ENCODE measurements around the gene CSRP1. TPM values are rescaled to one million over a fixed set of nuclear protein-coding genes. Genes with fewer than 3 reads are reported as not detected.

The CSRP1 gene
- 100 to 1,000 TPM; 186 to 376 TPM for total RNA-seq

GRCh38 chr1:201506557-201507359 lies at the start of gene CSRP1:
CSRP1 (minus strand) TSS chr1:201507123; CDS start chr1:201496303, 10,820 bp downstream.
- H3K27me3 ChIP-seq: no peaks in the 10 kb centered on the region
- H3K27ac ChIP-seq: peak within 1 kb of the TSS; percentile 91
- H3K9ac ChIP-seq (ENCODE audit: low read depth in 2 of 2, low read length in 2 of 2): peak within 1 kb of the TSS; percentile 95 to 97
- intact Hi-C loops (cut with DNase I): no loop called here
- H3K4me3 ChIP-seq: peak within 1 kb of the TSS; percentile 65
- H3K9me3 ChIP-seq: no peaks in the 10 kb centered on the region
- peak; percentile 89 for DNase-seq
- H3K36me3 ChIP-seq: no peaks in the 10 kb centered on the region
- H3K4me1 ChIP-seq: peaks cover 6% of the 10 kb centered on the region
- no peak for TF ChIP-seq CTCF (IDR thresholded peaks at IDR 0.05)

DNA sequence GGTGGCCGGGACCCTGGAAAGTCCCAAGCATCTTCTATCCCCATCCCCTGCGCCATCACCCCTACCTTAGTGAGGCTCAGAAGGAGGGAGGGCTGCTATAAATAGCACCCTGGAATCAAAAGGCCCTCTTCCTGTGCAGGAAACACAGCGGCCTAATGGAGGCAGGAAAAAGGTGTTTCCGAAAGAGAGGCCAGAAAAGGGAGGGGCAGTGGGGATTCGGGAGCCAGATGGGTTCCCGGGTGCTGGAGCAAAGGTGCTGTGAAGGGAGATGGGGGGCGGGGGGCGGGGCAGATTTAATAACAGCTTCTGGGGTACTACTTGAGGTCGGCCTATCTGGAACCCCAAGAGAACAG lies 48.6 kb upstream of the CSRP1 start:
- no peak for DNase-seq
- TF ChIP-seq CTCF (IDR thresholded peaks at IDR 0.05): no peak

GRCh38 chr1:201554789-201555592 lies 48.1 kb upstream of the CSRP1 start:
- Histone ChIP-seq H3K36me3 (no peaks in the 10 kb centered on the region), H3K4me1 (no peaks in the 10 kb centered on the region), H3K9ac (ENCODE audit: low read depth in 2 of 2, low read length in 2 of 2) (no peak overlapping the region), H3K4me3 (no peak overlapping the region), H3K9me3 (no peaks in the 10 kb centered on the region), H3K27me3 (no peaks in the 10 kb centered on the region), H3K27ac (no peak overlapping the region)
- TF ChIP-seq CTCF (IDR thresholded peaks at IDR 0.05): no peak
- intact Hi-C loops (cut with DNase I): no loop called here
- no peak for DNase-seq

More for the DNA sequence above, 48.6 kb upstream of the CSRP1 start:
- Histone ChIP-seq H3K27ac (no peak overlapping the region), H3K27me3 (no peaks in the 10 kb centered on the region), H3K4me3 (no peak overlapping the region), H3K4me1 (no peaks in the 10 kb centered on the region), H3K9ac (ENCODE audit: low read depth in 2 of 2, low read length in 2 of 2) (no peak overlapping the region), H3K9me3 (no peaks in the 10 kb centered on the region), H3K36me3 (no peaks in the 10 kb centered on the region)
- intact Hi-C loops (cut with DNase I): no loop called here

- DNase-seq: no peak
- Histone ChIP-seq H3K9me3 (no peaks in the 10 kb centered on the region), H3K36me3 (no peaks in the 10 kb centered on the region), H3K27ac (no peak overlapping the region), H3K9ac (ENCODE audit: low read depth in 2 of 2, low read length in 2 of 2) (no peak overlapping the region), H3K27me3 (no peaks in the 10 kb centered on the region), H3K4me1 (no peaks in the 10 kb centered on the region), H3K4me3 (no peak overlapping the region)
- intact Hi-C loops (cut with DNase I): no loop called here
- no peak for TF ChIP-seq CTCF (IDR thresholded peaks at IDR 0.05)
These were observed 47.3 kb upstream of the CSRP1 start for GRCh38 chr1:201554190-201554600.

- no peak for TF ChIP-seq CTCF (IDR thresholded peaks at IDR 0.05)
- Histone ChIP-seq H3K4me1 (no peaks in the 10 kb centered on the region), H3K27me3 (no peaks in the 10 kb centered on the region), H3K27ac (no peak overlapping the region), H3K9me3 (no peaks in the 10 kb centered on the region), H3K36me3 (no peaks in the 10 kb centered on the region), H3K4me3 (no peak overlapping the region), H3K9ac (ENCODE audit: low read depth in 2 of 2, low read length in 2 of 2) (peak overlapping the region in 1 of 2 donors; percentile 6)
- intact Hi-C loops (cut with DNase I): no loop called here
- no peak for DNase-seq
These were observed 46.7 kb upstream of the CSRP1 start for GRCh38 chr1:201553496-201554189.
